CD4-positive, alpha-beta T cell treated with Interleukin-4 for 1 hour (primary cell): ENCODE results near the gene AHNAK.
"Not testable (repeated sequence)": the region's sequence is repeated elsewhere in the genome, so short reads cannot be mapped to it uniquely, and the experiment has no call there.

Source experiments
- DNase-seq, 2 donors: peaks; one replicate each; pipeline ENCODE4 v3.0.0-alpha.2; 2020 to 2022

AHNAK gene

DNA sequence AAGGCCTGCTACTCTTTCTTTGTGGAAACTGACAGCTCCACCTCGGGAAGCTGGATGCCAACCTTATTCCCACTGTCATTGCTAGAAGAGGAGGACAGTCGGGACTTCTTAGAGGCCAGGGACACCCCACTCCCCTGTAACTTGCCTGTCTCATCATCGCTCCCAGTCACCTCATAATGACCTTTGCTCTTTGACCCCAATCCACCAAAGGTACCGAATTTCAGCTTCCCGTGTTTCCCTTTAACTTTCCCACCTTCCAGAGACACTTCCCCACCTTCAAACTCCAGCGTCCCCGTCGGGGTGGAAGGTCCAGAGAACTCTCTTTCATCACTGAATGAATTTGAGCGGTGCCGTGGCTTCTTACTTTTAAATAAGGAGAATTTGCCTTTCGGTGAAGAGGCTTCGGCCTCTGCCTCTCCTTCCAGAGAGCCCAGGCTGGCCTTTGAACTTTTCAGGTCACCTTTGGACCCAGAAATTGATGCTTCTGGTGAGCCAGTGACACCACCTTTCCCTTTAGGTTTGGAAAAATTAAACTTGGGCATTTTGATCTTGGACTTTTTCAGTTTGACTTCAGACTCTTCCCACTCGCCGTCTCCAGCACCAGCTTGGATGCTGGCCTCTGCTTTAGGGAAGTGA lies 29.8 kb downstream of the AHNAK start:
- peak in 1 of 2 donors; percentile 20 for DNase-seq

- no peak for DNase-seq
Observed at GRCh38 chr11:62514151-62514550, 32.5 kb downstream of the AHNAK start.

DNA sequence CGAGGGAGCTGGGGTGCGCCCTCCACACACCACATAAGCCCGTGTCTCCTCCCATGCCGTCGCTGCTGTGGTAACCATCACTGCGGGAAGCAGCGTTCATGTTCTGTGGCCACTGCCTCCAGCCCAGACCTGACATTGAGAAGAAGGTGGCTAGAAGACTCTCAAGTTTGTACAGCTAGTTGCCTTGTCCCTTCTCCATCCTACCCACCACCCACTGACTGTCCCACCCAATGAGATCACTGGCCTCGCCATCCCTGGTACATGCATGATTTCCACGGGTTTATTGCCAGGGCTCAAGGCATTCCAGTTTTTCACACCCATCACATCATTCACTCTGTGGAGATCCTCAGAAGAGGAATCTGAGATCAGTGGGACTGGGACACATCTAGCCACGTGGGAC lies 33.0 kb downstream of the AHNAK start:
- peak in 1 of 2 donors; percentile 36 for DNase-seq

GRCh38 chr11:62512961-62513360 lies 33.6 kb downstream of the AHNAK start:
- DNase-seq, result peak in 1 of 2 donors; percentile 18

GRCh38 chr11:62508336-62509058 lies 38.1 kb downstream of the AHNAK start:
- DNase-seq, result no peak

DNA sequence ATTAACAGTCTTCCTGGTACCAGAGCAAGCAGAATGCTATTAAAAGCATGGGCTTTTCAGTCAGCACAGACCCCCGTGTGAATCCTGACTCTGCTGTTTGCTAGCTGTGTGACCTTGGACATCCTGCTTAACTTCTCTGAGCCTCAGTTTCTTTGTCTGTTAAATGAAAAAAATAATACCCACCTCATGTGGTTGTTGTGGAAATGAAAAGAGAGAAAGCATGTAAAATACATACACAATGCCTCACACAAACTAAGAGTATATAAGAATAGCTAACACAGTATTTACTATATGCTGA lies 39.5 kb downstream of the AHNAK start:
- DNase-seq, result no peak

DNA sequence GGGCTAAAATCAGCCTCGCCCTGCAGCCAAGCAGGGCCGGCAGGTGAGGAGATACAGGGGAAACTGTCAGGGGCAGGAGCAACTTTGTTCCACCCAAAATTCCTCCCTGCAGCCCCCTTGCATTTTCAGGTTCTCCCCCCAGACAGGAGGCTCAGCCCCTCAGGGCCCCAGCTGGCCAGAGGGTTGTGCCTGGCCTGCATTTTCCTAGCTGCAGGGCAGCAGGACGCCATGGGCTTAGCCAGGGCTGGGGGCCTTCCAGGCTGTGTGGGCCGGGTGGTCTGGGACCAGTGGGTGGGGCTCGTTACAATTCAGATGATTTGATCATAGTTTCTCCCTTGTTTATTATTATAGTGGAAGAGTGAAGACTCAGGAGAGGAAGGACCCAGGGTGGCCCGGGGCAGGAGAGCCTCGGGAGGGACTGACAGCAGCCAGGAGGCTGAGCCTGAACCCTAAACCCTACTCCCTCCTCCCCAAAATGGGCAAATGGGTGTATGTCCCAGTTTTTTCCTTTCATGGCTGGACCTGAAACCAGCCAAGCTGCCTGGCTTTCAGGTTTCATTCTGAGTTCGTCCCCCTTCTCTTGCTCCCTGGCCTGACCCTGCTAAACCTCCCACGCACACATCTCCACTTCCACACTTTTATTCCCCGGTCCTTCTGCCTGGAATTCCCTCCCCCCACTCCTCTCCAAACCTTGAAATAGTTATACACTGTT lies 40.0 kb downstream of the AHNAK start:
- DNase-seq, result no peak

DNA sequence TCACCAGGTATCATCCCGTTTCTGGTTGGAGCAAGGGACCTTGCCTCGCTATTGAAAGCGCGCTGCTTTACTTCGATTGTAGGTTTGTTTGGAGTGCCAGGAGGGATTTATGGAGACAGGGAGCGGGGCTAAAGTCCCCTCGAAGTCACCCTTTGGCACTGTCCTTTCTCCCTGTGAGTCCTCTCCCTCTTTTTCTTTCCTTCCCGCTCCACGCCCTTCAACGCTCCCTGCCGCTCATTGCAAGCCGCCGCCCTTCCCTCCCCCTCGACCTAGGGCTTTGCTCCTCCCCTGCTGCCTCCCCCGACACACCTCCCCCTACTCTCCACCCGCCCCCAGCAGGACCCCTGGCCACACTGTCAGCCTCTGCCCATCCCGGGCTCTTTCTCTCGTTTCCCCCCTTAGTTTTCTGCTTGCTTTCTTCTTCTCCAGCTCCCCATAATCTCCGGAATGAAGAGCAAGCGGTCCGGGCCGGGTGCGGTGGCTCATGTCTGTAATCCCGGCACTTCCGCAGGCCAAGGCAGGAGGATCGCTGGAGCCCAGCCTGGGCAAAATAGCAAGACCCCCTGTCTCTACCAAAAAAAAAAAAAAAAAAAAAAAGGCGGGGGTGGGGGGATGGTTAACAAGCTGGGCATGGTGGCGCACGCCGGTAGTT lies 41.0 kb downstream of the AHNAK start:
- no peak for DNase-seq

DNA sequence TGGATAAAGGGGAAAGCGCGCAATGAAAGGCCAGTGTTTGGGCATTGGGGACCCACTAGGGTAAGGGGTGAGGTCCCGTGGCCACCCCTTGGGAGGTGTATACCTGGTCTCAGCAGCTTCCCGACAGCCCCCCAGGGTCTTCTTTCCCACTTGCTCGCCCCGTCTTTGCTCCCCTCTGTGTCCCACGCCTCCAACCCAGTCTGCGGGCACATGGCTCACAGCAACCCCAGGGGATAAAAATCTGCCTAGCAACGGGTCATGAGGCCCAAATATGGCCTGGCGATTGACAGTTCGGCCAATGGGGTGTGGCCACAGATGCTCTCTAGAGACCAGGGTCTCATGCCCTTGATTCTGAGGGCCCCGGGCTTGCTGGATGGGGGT lies 41.6 kb downstream of the AHNAK start:
- DNase-seq, result no peak

- DNase-seq, result no peak
Observed at GRCh38 chr11:62504158-62504973, 42.2 kb downstream of the AHNAK start.

GRCh38 chr11:62502030-62502730 lies 44.4 kb downstream of the AHNAK start:
- no peak for DNase-seq

DNA sequence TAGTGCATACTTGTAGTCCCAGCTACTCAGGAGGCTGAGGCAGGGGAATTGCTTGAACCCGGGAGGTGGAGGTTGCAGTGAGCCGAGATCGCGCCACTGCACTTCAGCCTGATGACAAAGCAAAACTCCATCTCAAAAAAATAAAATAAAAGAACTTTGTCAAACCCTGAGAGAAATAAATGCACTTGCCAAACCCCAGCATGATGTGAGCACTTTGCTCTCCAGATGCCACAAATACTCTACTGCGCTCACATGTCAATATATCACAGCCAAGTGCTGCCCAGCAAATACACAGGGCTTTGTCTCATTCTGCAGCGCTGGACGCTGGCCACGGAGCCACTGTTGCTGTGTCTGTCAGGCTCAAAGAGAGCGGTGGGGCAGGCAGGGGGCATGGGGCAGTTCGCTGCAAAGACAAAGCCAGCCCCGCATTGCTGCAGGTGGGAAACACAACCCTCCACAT lies 45.1 kb downstream of the AHNAK start:
- no peak for DNase-seq

- DNase-seq, result no peak
Observed at GRCh38 chr11:62500650-62501030, 46.0 kb downstream of the AHNAK start.

DNA sequence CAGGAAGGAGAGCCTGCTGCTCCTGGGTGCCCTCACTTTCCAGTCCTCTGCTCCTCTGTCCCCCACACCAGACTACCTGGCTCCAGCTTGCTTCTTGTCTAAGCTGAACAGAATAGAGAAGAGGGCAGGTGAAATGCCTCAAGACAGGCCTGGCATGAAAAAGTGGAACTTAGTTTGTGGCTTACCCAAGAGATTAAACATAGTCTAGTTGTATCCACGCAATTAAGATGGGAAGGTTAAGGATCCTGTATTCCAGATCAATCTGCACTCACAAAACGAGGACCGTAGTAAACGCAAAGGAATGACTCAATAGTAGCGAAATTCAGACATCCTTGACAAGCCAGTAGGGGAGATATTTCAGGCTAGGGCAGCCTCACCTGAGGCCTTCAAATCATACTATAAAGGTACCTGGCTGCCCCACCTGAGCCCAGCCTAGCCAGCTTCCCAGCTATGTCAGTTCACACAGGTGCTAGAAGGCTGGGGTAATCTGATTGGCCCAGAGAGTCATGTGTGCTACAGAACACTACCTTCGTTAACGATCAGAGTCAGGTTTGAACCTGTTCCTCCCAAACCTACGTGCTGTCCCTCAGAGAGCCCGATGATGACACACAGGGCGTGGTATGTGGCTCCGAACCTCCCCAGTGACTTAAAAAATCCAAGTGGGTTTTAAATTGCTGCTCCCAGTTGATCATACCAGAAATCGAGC lies 46.5 kb downstream of the AHNAK start:
- no peak for DNase-seq

GRCh38 chr11:62499311-62499943 lies 47.2 kb downstream of the AHNAK start:
- not testable (repeated sequence) for DNase-seq

- no peak for DNase-seq
Observed at GRCh38 chr11:62498492-62499286, 47.9 kb downstream of the AHNAK start.

DNA sequence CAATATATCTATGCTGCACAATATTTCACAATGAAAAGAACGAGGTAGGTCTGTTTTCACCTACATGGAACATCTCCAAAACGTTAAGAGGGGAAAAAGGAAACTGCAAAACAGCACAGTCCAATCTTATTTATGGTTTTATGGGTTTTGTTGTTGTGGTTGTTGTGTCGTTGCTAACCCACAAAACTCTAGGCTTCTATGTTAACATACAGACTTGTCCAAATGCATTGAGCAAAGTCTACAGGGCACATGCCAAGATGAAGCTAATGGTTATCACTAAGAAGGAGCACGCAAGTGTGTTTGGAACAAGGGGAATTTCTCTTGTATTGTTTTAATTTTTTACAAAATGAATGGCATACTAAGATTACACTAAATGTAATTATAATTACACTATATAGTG lies 48.6 kb downstream of the AHNAK start:
- no peak for DNase-seq

- DNase-seq, result peak in 1 of 2 donors; percentile 23
Observed at GRCh38 chr11:62497132-62497801, 49.3 kb downstream of the AHNAK start.

DNA sequence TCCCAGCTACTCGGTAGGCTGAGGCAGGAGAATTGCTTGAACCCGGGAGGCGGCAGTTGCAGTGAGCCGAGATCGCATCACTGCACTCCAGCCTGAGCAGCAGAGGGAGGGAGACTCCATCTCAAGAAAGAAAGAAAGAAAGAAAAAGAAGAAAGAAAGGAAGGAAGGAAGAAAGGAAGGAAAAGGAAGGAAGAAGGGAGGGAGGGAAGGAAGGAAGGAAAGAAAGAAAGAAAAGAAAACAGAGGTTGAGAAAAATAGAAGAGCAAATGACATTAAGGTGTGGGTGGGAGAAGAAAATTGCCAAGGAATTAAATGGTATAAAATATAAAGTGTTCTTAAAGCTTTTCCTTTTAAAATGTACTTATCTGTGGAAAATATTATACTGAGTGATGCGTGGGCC lies 49.9 kb downstream of the AHNAK start:
- DNase-seq, result no peak

DNA sequence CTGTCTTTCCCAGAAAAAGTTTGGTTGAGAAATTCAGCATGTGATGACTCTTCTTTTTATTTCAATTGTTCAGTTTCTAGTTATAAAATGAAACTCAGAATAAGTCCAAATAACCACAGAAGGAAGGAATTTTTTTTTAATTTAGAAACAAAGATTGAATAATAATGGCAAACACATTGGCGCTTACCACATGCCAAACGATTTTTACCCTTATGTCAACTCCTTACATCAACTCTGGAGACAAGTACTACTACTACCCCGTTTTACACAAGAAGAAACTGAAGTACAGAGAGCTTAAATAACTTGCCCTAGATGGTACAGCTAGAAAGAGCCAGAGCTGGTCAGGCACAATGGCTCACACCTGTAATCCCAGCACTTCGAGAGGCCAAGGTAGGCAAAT lies 52.4 kb downstream of the AHNAK start:
- DNase-seq, result no peak
